Gastroesophageal sphincter (tissue), 3 donors: ENCODE data around the gene RPL19.

Experiments
- POLR2A ChIP-seq, 2 donors: fragments of 450-650 bp; IDR thresholded peaks; one replicate each; pipeline ENCODE4 v1.6.1; 2017; ENCODE audit warnings: antibody characterized with exemption in 2 of 2, mild to moderate bottlenecking in 2 of 2, moderate library complexity in 1 of 2
- POLR2AphosphoS5 ChIP-seq: sonication (generic); formaldehyde crosslinking; IDR thresholded peaks from one replicate; pipeline ENCODE4 v1.6.1; 2017; ENCODE audit warnings: antibody characterized with exemption
- TF ChIP-seq, protein P1 (sequence below), 4 experiments: fragments of 200-600 bp in 2 of 4; fragments of 450-650 bp in 2 of 4; sonication (generic) in 1 of 4; IDR thresholded peaks; one replicate each; pipeline ENCODE4 v1.5.1; 2017 to 2019; ENCODE audit warnings: antibody characterized with exemption in 4 of 4, mild to moderate bottlenecking in 2 of 4, moderate library complexity in 2 of 4

DNA sequence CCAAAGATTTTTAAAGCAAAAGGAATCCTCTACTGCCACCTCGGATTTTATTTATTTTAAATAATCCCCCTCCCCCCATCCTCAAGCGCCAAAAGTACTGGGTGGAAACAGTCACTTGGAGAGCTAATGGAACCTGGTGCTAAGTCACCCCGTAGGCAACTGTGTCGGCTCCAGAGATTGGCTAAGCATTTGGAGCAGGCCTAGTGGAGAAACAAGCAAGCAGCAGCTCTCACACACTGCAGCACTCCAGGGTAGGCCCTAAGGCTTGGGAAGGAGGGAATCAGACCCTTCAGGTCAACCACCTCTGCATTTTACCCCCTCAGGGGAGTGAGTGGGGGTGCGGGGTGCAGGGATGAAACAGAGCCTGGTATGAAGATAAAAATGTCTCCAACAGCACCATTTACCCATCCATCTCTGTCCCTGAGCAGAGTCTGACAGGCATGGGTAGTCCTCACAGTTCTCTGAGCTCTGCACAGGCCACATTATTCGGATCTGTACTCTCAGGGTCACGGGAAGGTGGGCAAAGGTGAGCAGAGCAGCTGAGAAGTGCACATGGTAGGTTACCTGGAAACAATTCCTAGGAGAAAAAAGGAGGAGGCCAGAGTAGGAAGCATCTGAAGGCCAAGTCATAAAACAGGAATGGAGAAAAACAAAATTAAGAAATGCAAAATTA, 52.8 kb downstream of the RPL19 start:
- TF ChIP-seq, protein P1, sequence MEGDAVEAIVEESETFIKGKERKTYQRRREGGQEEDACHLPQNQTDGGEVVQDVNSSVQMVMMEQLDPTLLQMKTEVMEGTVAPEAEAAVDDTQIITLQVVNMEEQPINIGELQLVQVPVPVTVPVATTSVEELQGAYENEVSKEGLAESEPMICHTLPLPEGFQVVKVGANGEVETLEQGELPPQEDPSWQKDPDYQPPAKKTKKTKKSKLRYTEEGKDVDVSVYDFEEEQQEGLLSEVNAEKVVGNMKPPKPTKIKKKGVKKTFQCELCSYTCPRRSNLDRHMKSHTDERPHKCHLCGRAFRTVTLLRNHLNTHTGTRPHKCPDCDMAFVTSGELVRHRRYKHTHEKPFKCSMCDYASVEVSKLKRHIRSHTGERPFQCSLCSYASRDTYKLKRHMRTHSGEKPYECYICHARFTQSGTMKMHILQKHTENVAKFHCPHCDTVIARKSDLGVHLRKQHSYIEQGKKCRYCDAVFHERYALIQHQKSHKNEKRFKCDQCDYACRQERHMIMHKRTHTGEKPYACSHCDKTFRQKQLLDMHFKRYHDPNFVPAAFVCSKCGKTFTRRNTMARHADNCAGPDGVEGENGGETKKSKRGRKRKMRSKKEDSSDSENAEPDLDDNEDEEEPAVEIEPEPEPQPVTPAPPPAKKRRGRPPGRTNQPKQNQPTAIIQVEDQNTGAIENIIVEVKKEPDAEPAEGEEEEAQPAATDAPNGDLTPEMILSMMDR (IDR thresholded peaks at IDR 0.05), result no peak
- TF ChIP-seq POLR2A (IDR thresholded peaks at IDR 0.05) (no peak), POLR2AphosphoS5 (no peak)
